ENCODE data around the gene GNL3. TPM values are rescaled to one million over a fixed set of nuclear protein-coding genes. Genes with fewer than 3 reads are reported as not detected.

The GNL3 gene
- total and polyA plus RNA-seq, 2 of the 8 experiments (the other 6 are each of a cell fraction or from before 2014, with no cell fraction given): 45.5 to 184 TPM

GRCh38 chr3:52655895-52656294 lies 29.9 kb upstream of the GNL3 start (continued):
- TF ChIP-seq, protein P1, sequence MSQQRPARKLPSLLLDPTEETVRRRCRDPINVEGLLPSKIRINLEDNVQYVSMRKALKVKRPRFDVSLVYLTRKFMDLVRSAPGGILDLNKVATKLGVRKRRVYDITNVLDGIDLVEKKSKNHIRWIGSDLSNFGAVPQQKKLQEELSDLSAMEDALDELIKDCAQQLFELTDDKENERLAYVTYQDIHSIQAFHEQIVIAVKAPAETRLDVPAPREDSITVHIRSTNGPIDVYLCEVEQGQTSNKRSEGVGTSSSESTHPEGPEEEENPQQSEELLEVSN (IDR thresholded peaks at IDR 0.05): no peak
- no peak for TF ChIP-seq BCL11A (IDR thresholded peaks at IDR 0.05; ENCODE audit: low read depth in 2 of 2, low read length in 2 of 2)
- TF ChIP-seq TAF7 (optimal IDR thresholded peaks at IDR 0.05; ENCODE audit: borderline replicate concordance, low read depth, low read length): no peak

All from H1 (cell line).